ENCODE measurements around the gene CELSR3. TPM values are rescaled to one million over a fixed set of nuclear protein-coding genes. Genes with fewer than 3 reads are reported as not detected.

Gene CELSR3
- total RNA-seq, 6 donors from 2014 or later = 0.76 to 10.5 (median 1.5) TPM

GRCh38 chr3:48595075-48595525 lies 67.6 kb downstream of the CELSR3 start, which contains the start of gene COL7A1:
TSS of gene COL7A1 (minus strand) at chr3:48595329. CDS start at chr3:48595159, 170 bp downstream.
- peak within 1 kb of the TSS in 3 of 4 donors; percentile 12 to 39 (median 26) for H3K4me3 ChIP-seq
- peaks cover 7 to 20% (median 14%) of the 10 kb centered on the region in 4 donors for H3K4me1 ChIP-seq
- ATAC-seq (ENCODE audit: low FRiP score in 2 of 2) (peak in 1 of 2 donors; percentile 10), DNase-seq (peak in 1 of 2 donors; percentile 82)
- no peaks in the 10 kb centered on the region for H3K9me3 ChIP-seq
- TF ChIP-seq EP300 (IDR thresholded peaks at IDR 0.05) = no peak
- TF ChIP-seq POLR2AphosphoS5 (IDR thresholded peaks at IDR 0.05) = no peak
- TF ChIP-seq POLR2A (IDR thresholded peaks at IDR 0.05) = no peak
- TF ChIP-seq, protein P1, sequence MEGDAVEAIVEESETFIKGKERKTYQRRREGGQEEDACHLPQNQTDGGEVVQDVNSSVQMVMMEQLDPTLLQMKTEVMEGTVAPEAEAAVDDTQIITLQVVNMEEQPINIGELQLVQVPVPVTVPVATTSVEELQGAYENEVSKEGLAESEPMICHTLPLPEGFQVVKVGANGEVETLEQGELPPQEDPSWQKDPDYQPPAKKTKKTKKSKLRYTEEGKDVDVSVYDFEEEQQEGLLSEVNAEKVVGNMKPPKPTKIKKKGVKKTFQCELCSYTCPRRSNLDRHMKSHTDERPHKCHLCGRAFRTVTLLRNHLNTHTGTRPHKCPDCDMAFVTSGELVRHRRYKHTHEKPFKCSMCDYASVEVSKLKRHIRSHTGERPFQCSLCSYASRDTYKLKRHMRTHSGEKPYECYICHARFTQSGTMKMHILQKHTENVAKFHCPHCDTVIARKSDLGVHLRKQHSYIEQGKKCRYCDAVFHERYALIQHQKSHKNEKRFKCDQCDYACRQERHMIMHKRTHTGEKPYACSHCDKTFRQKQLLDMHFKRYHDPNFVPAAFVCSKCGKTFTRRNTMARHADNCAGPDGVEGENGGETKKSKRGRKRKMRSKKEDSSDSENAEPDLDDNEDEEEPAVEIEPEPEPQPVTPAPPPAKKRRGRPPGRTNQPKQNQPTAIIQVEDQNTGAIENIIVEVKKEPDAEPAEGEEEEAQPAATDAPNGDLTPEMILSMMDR (IDR thresholded peaks at IDR 0.05) = no peak
- H3K27me3 ChIP-seq = peaks cover 0 to 4% (median 0%) of the 10 kb centered on the region in 4 donors
- WGBS, 2 donors = 7% methylated on average over 33 of the region's 35 CpGs; no CpG with 5 or more reads in 1 of the 2 donors
- H3K27ac ChIP-seq = peak within 1 kb of the TSS in 2 of 4 donors; percentile 44 to 69
- peaks cover 3 to 26% (median 21%) of the 10 kb centered on the region in 4 donors for H3K36me3 ChIP-seq

DNA sequence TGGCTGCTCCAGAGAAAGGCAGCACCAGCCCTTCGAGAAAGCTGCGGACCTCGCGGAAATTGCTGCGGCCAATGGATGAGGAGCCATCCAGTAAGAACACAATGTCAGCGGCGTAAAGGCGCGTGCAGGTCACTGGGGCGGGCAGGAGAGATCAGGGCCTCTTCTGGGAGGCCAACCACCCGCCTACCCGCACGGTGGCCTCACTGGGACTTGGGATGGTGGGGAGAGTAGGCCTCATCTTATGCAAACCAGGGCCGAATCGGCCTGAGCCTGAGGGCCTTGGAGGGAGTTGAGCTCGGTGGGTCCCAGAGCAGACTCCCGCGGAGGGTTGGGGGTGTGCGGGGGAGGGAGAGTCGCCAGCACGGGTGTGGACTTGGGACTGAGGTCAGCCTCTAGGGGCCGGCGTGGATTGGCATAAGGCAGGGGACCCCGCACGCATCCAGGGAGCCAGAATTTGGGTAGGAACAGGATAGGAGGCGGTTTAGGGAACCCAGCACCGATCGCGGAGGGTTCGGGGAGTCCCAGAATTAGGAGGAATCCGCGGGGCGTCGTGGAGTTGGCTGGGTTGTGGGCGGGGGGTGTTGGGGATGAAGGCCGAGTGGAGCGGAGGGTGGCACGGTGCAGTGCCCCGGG lies 68.2 kb downstream of the CELSR3 start:
- TF ChIP-seq, protein P1 (IDR thresholded peaks at IDR 0.05) = no peak
- no peak for TF ChIP-seq POLR2A (IDR thresholded peaks at IDR 0.05)
- TF ChIP-seq POLR2AphosphoS5 (IDR thresholded peaks at IDR 0.05) = no peak
- no peak for TF ChIP-seq EP300 (IDR thresholded peaks at IDR 0.05)
- peaks cover 0 to 4% (median 0%) of the 10 kb centered on the region in 4 donors for H3K27me3 ChIP-seq

GRCh38 chr3:48593337-48593736 lies 69.3 kb downstream of the CELSR3 start:
- ATAC-seq (ENCODE audit: low FRiP score in 2 of 2) (no peak), DNase-seq (no peak)
- Histone ChIP-seq H3K4me3 (no peak overlapping the region), H3K9me3 (no peaks in the 10 kb centered on the region), H3K27me3 (peaks cover 0 to 4% (median 0%) of the 10 kb centered on the region in 4 donors), H3K27ac (no peak overlapping the region), H3K4me1 (peaks cover 7 to 15% (median 13%) of the 10 kb centered on the region in 4 donors), H3K36me3 (peaks cover 0 to 8% (median 4%) of the 10 kb centered on the region in 4 donors)
- TF ChIP-seq POLR2AphosphoS5 (IDR thresholded peaks at IDR 0.05) (no peak), EP300 (IDR thresholded peaks at IDR 0.05) (no peak), POLR2A (IDR thresholded peaks at IDR 0.05) (no peak)
- TF ChIP-seq, protein P1 (IDR thresholded peaks at IDR 0.05) = no peak
- WGBS, 2 donors = 73 to 97% methylated on average over 3 to 9 of the region's 9 CpGs

More for the DNA sequence above, 68.2 kb downstream of the CELSR3 start:
- WGBS, 2 donors = 31 to 49% methylated on average over 23 to 39 of the region's 39 CpGs
- ATAC-seq (ENCODE audit: low FRiP score in 2 of 2) (no peak), DNase-seq (peak in 1 of 2 donors; percentile 65)
- Histone ChIP-seq H3K4me3 (peak overlapping the region in 3 of 4 donors; percentile 12 to 39 (median 26)), H3K36me3 (peaks cover 0 to 20% (median 15%) of the 10 kb centered on the region in 4 donors), H3K27ac (peak overlapping the region in 2 of 4 donors; percentile 43 to 44), H3K9me3 (no peaks in the 10 kb centered on the region), H3K4me1 (peaks cover 7 to 18% (median 14%) of the 10 kb centered on the region in 4 donors)

DNA sequence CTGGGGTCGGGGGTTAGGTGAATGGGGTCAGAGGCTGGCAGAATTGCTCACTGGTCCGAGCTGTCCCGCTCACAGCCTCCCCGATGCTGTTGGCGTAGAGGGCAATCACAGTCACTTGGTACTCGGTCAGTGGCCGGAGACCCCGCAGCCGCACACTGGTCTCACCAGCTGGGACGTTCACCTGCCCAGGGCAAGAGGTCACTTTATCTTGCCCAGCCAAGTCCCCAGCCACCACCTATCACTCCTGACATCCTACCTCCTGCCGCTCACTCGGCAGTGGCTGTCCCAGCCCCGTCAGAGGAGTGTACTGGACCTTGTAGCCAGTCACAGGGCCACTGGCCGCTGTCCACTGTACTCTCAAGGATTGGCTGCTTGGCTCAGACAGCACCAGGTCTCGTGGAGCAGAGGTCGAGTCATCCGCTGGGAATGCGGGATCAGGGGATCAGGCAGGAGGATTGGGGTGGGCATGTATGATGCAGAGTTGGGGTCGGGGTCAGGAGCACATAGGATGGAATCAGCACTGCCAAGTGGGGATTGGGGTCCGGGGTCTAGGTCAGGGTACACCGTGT lies 70.1 kb downstream of the CELSR3 start:
- no peak overlapping the region for H3K27ac ChIP-seq

More for the DNA sequence above, 70.1 kb downstream of the CELSR3 start:
- Histone ChIP-seq H3K36me3 (peaks cover 0 to under 1% (median under 1%) of the 10 kb centered on the region in 4 donors), H3K27me3 (peaks cover 0 to 4% (median 0%) of the 10 kb centered on the region in 4 donors), H3K4me3 (no peak overlapping the region), H3K4me1 (peaks cover 7 to 15% (median 13%) of the 10 kb centered on the region in 4 donors), H3K9me3 (no peaks in the 10 kb centered on the region)
- WGBS, 2 donors = 89 to 91% methylated on average over 14 to 17 of the region's 21 CpGs
- DNase-seq = peak in 1 of 2 donors; percentile 71
- TF ChIP-seq, protein P1 (IDR thresholded peaks at IDR 0.05) = no peak
- TF ChIP-seq POLR2AphosphoS5 (IDR thresholded peaks at IDR 0.05) (no peak), EP300 (IDR thresholded peaks at IDR 0.05) (no peak), POLR2A (IDR thresholded peaks at IDR 0.05) (no peak)
- ATAC-seq (ENCODE audit: low FRiP score in 2 of 2) = no peak
